SW480 (cell line): Measurements from ENCODE around the gene CACNA1D.
A peak's percentile ranks its signal among the peaks of the same experiment; 100 is the strongest.
"Not testable (repeated sequence)": the region's sequence is repeated elsewhere in the genome, so short reads cannot be mapped to it uniquely, and the experiment has no call there.

Experiments used
- DNase-seq: peaks from one replicate; pipeline ENCODE4 v3.0.0-alpha.2; 2016; ENCODE audit warnings: low spot score

Gene CACNA1D

DNA sequence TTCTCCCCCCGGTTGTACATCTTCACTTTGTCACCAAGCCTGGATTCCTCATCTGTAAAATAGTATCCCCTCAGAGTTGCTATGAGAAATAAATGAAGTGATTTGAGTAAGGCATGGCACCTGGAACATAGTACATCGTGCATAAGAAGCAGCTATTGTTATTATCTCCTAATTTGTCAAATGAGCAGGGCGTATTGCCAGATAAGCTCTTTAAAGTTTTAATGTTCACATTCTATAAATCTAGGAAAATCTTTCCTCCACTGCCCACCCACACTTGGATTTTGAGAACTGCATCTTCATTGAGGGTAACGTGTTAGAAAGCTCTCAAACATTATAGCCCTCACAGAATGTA lies 32.3 kb downstream of the CACNA1D start:
- no peak for DNase-seq

DNA sequence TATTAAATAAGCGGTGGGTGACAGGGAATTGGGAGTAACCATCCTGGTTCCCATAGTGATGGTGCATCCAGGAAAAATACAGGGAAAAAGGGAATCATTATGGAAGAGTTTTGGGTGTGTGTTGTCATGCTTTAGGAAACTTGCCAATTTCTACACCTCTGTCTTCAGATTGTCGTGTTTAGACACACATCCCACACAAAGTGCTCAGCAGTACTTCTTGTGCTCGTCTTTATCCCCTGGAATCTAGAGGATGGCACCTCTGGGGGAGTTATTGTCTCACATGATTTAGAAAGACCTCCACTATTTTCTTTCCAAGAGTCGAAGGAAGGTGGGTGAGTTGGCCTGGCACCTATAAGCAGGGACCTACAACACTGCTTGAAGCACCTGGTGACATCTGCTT lies 35.8 kb downstream of the CACNA1D start:
- DNase-seq: no peak

DNA sequence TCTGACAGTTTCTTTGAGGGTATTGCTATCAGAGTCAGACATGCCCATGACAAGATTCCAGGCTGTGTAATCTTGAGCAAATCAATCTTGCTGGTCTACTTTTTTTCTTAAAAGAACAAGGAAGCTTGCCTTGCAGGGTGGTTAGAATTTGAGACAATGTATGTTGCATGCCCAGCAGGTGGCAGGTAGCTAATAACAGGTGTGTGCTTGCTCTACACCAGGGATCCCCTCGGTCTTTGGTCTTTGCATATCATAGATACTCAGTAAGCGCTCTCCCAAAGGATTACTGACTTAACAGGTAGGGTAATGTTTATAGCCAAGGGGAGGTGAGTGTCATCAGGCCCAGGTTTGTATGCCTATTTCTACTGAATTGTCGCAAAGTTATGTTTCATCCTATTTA lies 37.3 kb downstream of the CACNA1D start:
- peak; percentile 17 for DNase-seq

DNA sequence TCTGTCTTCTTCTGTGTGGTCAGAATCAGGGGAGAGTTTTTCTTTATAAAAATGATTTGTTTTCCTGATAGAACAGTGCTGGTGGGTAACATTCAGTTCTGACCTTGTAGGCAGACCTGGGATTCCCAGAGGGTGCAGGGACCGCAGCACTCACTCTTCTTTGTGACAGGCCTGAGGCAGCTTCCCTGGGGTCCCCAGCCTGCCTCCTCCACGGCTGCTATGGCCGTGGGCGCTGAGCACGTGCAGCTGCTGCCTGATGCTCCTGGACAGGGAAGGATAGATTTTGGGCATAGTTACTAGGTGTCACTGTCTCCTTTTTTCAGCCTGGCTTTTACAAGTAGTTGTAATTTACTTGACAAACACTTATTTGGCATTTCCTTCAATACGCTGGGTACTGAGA lies 39.1 kb downstream of the CACNA1D start:
- DNase-seq: no peak

DNA sequence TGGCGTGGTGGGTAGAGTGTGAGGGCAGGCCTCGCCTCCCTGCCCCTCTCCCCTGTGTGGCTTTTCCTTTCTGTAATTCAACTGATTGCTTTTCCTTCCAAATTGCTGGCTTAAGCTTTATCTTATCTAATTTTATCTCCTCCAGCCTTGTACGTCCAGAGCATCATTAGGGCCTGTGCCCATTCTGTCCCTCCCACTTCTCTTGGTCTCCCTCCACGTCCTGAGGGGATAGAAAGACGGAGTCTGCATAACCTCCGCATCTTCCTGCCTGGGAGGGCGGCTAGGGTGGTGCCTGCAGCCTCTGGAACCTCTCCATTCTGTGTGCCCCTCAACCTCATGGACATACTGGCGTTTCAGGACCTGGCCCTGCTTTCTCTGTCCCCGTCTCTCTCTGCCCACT lies 39.8 kb downstream of the CACNA1D start:
- no peak for DNase-seq

DNA sequence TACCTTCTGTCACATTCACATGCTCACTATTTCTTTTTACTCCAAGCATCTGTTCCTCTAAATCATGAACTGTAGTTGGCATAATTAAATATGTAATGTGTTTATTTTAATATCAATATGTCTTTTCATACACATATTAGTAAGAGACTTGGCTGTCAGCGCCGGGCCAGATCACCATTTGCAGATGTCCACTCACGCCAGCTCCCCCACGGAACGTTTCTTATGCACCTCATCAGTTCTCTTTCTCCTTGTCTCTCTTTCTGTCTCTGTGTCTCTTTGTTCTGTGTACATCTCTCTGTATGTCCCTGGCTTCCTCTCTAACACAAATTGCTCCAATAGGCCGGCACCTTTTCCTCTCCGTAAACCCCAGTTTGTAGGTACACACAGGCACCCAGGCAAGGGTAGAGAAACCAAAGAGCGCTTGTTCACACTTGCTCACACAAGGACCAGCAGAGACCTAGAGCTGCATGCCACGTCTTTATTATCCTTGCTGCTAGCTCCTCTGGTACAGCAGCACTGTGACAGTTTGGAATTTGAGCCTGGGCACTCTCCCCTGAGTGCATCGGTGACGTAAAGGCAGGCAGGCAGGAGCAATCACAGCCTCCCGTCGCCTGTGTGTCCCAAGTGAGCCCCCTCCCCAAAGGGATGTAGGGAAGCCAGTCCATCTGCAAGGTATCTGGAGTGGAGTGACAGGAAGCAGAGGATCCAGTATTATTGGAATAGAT lies 40.4 kb downstream of the CACNA1D start:
- no peak for DNase-seq

DNA sequence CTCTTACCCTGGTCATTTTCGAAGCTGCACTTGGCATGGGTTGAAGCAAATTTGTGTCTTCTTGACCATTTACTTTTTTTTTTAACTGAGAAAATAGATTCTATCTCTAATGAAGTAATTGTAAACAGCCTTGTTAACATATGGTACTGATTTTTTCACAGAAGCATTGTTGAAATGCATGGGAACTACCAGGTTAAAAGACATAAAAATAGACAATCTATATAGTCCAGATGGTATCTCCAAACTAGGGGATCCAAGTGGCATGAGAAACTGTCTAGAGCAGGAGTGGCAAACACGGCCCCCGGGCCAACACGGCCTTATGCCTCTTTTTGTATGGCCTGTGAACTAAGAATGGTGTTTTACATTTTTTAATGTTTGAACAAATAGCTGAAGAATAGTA lies 41.9 kb downstream of the CACNA1D start:
- no peak for DNase-seq

DNA sequence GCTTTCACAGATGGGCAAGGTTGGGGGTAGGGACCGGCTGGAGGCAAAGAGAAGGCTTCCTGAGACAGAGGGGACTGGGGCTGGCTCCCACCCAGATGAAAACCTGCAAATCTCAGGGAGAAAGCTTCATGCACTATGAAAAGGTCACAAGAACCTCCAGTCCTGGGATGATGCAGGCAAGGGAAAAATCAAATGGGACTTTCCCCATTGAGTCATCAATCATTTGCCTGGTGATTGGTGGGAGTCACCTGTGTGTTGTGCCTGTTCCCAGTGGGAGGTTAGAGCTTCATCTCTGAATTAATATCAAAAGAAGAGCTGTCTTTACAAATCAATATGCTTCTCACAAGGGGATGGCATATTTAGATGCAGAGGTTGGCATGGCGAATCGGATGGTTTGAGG lies 49.9 kb downstream of the CACNA1D start:
- peak; percentile 4 for DNase-seq

DNA sequence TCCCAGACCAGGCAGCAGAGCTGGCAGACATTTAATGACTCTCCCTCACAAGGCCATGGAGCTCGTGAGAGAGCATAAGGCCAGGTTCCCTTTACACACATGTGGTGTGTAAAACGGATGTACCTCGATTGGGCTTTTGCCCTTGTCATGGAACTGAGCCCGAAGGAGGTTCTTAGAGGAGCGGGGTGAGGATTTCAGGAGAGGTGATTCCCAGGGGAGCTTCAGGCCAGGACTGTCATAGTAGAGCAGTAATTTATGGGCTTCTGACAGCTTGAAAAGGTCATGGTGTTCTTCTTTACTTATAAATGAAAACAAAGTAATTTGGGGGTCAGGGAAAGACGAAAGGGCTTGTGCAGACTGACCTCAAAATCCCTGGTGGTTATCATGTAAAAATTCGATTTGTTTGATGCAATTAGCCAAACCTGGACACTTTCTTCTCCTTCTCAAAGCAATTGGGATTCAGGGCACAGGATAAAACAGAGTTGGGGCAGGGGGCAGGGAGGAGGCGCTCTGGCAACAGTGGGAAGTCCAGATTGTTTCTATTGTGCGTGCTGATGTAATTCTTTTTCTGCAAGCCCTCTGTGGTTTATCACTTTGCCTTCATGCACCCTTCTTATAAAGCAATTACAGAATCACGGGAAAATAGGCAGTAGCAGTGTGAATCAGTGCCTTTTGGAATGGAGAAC lies 51.0 kb downstream of the CACNA1D start:
- DNase-seq: no peak

DNA sequence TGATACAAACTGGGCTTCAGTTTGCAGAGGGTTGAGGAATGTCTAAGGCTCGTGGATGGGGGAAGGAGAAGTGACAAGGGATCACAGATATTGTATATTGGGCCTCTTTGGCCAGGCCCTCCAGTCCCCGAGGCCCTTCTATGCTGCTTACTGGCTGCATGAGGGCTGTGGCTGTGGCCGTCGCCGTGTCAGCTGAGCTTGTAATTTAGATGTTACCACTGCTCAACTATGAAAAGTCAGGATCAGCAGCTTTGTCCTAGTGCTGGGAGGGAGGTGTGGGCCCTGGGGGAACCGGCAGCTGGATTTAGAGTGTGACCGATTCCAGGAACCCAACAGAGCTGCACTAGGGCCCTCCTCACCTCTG lies 51.6 kb downstream of the CACNA1D start:
- DNase-seq: no peak

DNA sequence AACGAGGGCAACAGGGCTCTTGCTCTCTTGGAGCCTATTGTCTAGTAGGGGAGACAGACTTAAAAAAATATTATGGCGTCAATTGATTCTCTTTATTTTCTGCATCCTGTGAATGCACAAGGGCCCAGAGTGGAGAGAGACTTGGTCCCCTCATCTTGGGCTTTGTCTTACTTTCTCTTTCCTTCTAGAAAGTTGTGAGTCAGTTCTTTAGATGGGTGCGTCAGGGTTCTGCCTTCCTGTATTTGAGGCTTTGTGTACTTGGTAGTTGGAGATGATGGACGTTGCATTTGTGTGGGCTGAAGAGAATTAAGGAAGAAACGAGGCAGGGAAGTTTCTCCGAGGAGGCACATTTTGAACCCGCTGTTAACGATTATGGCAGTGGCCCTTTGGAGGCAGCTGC lies 52.9 kb downstream of the CACNA1D start:
- DNase-seq: no peak

DNA sequence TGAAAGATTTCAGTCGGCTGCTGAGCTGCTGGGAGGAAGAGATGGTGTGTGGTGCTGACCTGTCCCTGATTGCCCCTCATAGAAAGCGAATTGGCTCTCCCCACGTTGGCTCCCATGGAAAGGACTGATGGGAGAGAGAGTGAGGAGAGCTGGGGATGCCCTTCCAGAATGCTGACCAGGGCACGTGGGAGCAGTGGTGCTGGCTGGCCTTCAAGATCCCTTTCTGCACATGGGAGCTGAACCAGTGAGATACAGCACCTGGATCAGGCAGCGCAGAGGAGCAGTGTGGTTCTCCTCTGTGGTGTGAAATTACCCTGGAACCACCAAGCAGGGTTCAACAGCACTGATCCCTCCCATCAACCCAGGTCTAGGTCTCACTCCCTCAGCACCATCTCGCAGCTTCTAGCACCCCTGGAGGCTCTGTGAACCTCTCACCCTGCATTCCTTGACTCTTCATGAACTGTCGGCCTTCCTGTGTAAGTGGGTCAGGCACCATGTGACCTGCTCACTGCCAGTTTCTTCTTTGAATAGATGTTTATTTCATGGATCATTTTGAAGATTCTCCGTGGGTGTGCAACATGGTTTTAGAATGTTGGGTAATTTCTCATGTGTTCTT lies 55.7 kb downstream of the CACNA1D start:
- DNase-seq: no peak

DNA sequence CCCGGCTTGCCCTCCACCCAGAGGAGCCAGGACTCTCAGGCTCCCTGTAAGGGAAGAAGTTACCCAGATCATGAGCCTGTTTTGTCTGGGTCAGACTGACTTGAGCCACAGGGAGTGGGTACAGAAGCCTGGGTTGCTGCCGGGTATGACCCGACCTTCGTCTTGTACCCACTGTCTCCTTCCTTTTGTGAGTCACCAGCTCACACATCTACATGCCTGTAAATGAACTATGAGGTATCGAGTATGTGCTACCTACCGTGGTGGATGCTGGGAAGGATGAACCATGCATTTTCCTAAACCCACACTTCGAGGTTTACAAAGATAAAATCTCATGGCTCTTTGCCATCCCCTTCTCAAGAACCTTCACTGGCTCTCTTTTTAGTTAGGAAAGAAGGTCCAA lies 56.9 kb downstream of the CACNA1D start:
- no peak for DNase-seq

DNA sequence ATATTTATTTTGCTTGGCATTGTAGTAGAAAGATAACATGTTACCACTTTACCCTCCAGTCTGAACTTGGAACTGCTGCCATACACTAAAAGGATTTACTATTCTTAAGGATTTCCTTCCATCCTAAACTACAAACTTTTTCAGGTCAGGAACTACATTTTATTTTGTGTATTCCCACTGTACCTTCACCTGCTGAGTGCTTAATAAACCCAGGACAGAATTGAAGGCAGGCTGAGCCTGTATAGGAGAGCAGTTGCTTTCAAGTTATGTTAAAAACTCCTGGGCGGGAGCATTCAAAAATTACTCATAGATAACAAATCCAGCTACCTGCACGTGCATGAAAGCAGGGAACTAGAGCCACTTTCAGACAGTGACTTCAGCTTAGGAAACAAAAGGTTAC lies 58.3 kb downstream of the CACNA1D start:
- DNase-seq: no peak

DNA sequence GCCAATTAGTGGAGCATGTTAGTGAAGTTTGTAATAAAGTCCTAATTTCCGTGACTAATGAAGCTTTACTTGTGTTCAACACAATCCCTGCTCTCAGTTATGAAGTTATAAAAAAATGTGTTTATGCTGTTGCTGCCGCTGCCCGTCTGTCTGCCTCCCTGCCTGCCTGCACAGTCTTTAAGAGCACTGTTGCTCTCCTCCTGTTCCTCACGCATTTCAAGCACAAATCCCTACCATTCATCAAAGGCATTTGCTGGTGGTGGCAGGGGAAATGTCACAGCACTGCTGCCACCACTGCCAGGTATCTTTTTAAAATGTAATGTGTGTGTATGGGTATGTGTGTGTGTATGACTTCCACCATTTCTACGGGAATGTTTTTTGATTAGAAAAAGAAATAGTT lies 58.8 kb downstream of the CACNA1D start:
- DNase-seq: no peak

DNA sequence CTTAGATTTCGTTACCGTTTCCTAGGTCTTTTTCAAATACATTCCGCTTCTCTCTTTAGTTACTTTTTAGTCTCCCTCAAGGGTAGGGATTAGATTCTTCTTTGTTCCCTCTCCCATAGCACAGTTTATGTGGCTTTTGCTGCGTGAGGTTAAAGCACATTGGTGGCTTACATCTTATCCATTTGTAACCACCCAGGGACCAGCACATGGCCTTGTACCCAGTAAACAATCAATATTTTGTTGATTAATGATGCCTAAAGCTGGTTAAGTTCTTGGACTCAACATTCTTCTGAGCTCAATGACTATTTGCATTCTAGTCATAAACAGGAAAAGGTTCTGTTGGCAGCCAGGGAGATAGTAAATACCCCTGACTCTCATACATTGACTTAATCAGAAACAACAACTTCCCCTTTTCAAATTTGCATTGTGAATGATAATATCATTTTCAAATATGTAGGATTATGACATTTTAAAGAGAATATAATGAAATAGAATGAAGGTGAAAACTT lies 60.2 kb downstream of the CACNA1D start:
- no peak for DNase-seq

DNA sequence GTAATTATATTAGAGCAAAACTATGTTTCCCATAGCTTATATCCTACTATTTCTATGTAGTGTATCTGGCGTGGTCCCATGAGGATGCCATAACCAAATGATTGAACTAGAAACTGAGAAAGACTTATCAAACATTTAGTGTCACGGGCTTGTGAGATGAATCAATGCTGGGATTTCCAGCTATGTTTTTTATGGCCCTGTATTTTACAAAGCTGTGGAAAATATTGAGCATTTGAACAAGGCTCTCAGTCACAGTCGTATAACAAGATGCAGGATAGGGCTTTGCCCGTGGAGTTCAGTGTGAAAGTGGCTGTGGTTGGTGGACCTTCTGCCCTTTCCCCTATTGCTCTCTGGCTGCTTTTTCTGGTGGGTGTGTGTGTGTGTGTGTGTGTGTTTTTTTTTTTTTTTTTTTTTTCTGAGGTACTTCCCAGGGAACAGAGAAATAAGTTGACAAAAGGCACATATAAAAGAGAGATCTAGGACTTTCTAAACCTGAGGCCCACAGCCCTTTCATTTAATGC lies 60.7 kb downstream of the CACNA1D start:
- no peak for DNase-seq

DNA sequence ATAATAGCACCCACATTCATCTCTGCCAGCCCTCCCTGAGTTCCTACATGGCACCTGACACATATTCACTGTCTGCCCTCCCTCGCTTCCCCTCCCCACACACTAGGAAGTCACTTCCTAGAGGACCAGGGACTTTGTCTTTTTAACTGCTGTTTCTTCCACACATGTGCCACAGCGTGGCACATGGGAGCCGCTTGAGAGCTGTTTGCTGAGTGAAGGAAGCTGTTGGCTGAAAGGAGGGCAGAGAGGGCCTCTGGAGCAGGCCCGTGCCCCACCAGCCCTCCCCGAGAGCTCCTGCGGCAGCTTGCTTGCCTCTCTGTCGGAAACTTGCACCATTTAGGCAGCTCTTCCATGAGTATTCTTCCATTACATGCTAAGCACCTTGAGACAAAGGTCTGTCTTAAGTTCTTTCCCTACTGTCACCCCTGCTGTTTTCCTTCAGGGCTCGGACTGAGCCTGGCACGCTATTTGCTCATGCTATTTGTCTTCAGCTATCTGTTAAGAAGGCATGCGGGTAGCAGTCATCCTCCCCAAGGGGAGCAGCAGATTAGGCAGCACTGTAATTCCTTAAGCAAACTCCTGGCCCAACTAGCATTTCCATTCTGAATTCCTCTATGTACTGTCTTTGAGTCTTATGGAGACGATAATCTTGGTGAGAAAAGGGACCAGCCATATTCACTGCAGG lies 72.2 kb downstream of the CACNA1D start:
- DNase-seq: no peak

DNA sequence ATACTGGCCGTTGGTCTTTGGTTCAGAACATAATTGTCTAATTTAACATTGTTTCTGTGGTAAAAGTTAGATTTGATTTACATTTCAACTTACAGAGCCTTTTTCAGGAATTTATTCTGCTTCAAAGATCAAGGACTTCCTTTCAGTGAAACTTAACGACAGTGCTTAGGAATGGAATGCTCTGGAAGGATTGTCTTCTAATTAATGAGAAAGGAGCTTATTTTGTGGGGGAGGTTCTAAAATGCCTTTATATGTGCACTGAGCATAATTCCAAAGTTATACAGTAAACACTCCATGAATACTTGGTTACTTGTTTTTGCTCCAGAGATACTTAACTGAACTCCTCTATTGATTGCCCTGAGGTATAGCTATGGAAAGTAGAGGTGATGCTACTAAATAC lies 75.7 kb downstream of the CACNA1D start:
- no peak for DNase-seq

DNA sequence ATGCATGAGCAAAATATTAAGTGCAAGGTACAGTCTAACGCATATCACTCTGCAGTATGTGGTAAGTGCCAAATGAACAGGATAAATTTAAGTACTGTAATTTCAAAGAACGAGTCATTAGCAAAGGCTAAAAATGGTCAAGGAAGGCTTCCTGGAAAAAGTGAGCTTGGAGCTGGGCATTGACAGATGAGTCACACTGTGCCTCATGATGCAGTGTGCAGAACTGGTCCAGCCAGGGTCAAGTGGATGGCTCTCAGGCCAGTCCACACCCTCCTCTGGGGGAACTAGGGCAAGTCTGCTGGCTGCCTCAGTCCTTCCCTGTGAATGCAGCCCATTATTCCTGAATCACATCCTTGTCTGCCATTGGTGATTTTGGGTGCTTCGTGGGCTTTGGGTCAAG lies 76.3 kb downstream of the CACNA1D start:
- DNase-seq: peak; percentile 23

DNA sequence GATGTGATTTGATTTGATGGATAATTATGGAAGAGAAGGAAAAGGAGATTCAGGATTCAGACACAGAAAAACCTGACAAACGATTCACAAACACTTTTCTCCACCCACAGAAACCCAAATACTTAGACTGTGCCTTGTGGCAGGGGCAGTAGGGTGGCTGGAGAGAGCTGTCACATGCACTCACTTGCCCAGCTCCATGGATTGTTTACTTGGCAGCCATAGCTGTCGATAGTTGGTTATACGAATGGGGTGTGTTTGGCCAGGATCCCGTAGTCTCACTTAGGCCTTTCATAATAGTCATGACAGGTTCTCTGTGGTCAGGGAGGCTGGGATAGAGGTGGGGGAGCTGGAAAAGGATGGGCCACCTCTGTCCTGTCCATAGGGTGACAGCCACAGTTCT lies 76.9 kb downstream of the CACNA1D start:
- no peak for DNase-seq

DNA sequence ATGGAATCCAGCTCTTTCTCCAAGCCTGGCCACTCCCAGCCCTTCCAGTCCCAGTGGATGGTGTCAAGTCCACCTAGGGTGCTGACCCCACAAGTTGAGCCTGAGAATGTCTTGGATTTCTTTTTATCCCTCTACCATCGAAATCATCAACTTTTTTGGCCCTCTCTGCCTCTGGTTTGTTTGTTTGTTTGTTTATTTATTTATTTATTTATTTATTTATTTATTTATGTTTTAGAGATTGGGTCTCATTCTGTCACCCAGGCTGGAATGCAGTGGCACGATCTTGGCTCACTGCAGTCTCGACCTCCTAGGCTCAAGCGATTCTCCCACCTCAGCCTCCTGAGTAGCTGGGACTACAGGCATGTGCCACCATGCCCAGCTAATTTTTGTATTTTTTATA lies 77.8 kb downstream of the CACNA1D start:
- DNase-seq: not testable (repeated sequence)

DNA sequence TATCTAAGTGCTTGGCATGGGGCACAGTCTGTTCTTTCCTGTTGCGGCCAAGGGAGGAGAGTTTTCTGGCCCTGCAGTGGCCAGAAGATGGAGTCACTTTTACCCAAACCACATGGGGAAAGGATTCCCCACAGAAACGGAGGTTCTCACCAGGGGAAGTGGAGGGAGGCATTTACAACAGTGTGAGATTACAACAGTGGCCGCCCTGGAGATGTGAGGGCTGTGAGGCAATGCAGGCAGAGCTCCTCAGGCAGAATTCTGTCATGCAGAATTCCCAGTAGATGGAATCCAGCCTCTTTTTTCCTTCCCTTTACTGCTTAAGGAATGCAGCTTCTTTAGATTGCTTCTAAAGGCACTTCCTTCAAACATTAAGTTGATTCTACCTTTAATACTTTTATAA lies 83.1 kb downstream of the CACNA1D start:
- no peak for DNase-seq
